ENCODE measurements around the gene GALNT18. TPM values are rescaled to one million over a fixed set of nuclear protein-coding genes. Genes with fewer than 3 reads are reported as not detected.

GALNT18 gene
- polyA plus RNA-seq, 6 donors from 2014 or later, result not detected

- DNase-seq, result no peak
- peaks cover 10 to 16% (median 16%) of the 10 kb centered on the region in 3 donors for H3K27me3 Mint-ChIP-seq
- no peaks in the 10 kb centered on the region for H3K36me3 Mint-ChIP-seq
- H3K4me3 Mint-ChIP-seq, result no peak overlapping the region
- ATAC-seq (ENCODE audit: low read depth in 2 of 2), result no peak
- no peaks in the 10 kb centered on the region for H3K4me1 Mint-ChIP-seq
- peaks cover 0 to 4% (median 0%) of the 10 kb centered on the region in 7 donors for H3K9me3 Mint-ChIP-seq
- no peak overlapping the region for H3K27ac Mint-ChIP-seq
Observed at GRCh38 chr11:11345099-11345498, 276.7 kb downstream of the GALNT18 start.

- Mint-ChIP-seq H3K9me3 (peaks cover 0 to 4% (median 0%) of the 10 kb centered on the region in 7 donors), H3K4me1 (no peaks in the 10 kb centered on the region), H3K27me3 (peaks cover 10 to 16% (median 15%) of the 10 kb centered on the region in 3 donors), H3K27ac (peak overlapping the region in 1 of 6 donors; percentile 17), H3K36me3 (no peaks in the 10 kb centered on the region), H3K4me3 (no peak overlapping the region)
- DNase-seq (no peak), ATAC-seq (ENCODE audit: low read depth in 2 of 2) (no peak)
Observed at GRCh38 chr11:11344045-11344444, 277.8 kb downstream of the GALNT18 start.

- ATAC-seq (ENCODE audit: low read depth in 2 of 2) (no peak), DNase-seq (no peak)
- no peaks in the 10 kb centered on the region for H3K4me1 Mint-ChIP-seq
- peaks cover 5 to 13% (median 10%) of the 10 kb centered on the region in 3 donors for H3K27me3 Mint-ChIP-seq
- peaks cover 0 to 6% (median 0%) of the 10 kb centered on the region in 7 donors for H3K9me3 Mint-ChIP-seq
- no peaks in the 10 kb centered on the region for H3K36me3 Mint-ChIP-seq
- no peak overlapping the region for H3K27ac Mint-ChIP-seq
- H3K4me3 Mint-ChIP-seq, result no peak overlapping the region
Observed at GRCh38 chr11:11338304-11338703, 283.5 kb downstream of the GALNT18 start.

GRCh38 chr11:11336664-11337063 lies 285.1 kb downstream of the GALNT18 start:
- Mint-ChIP-seq H3K4me3 (no peak overlapping the region), H3K9me3 (peaks cover 0 to 6% (median 0%) of the 10 kb centered on the region in 7 donors), H3K4me1 (no peaks in the 10 kb centered on the region), H3K27me3 (peaks cover 5 to 13% (median 10%) of the 10 kb centered on the region in 3 donors), H3K36me3 (no peaks in the 10 kb centered on the region), H3K27ac (no peak overlapping the region)
- DNase-seq (no peak), ATAC-seq (ENCODE audit: low read depth in 2 of 2) (no peak)

- H3K9me3 Mint-ChIP-seq, result peaks cover 0 to 6% (median 0%) of the 10 kb centered on the region in 7 donors
- no peak overlapping the region for H3K27ac Mint-ChIP-seq
- no peaks in the 10 kb centered on the region for H3K36me3 Mint-ChIP-seq
- no peaks in the 10 kb centered on the region for H3K4me1 Mint-ChIP-seq
- no peak for DNase-seq
- no peak for ATAC-seq (ENCODE audit: low read depth in 2 of 2)
- H3K27me3 Mint-ChIP-seq, result peaks cover 5 to 22% (median 13%) of the 10 kb centered on the region in 3 donors
- H3K4me3 Mint-ChIP-seq, result no peak overlapping the region
Observed at GRCh38 chr11:11335043-11335442, 286.8 kb downstream of the GALNT18 start.

GRCh38 chr11:11334607-11335006 lies 287.2 kb downstream of the GALNT18 start:
- peaks cover 0 to 6% (median 0%) of the 10 kb centered on the region in 7 donors for H3K9me3 Mint-ChIP-seq
- H3K36me3 Mint-ChIP-seq, result no peaks in the 10 kb centered on the region
- DNase-seq, result no peak
- H3K27me3 Mint-ChIP-seq, result peaks cover 5 to 23% (median 13%) of the 10 kb centered on the region in 3 donors
- ATAC-seq (ENCODE audit: low read depth in 2 of 2), result no peak
- H3K4me3 Mint-ChIP-seq, result no peak overlapping the region
- H3K4me1 Mint-ChIP-seq, result no peaks in the 10 kb centered on the region
- H3K27ac Mint-ChIP-seq, result no peak overlapping the region

GRCh38 chr11:11332141-11332710 lies 289.6 kb downstream of the GALNT18 start:
- DNase-seq (no peak), ATAC-seq (ENCODE audit: low read depth in 2 of 2) (no peak)
- no peaks in the 10 kb centered on the region for H3K36me3 Mint-ChIP-seq
- no peaks in the 10 kb centered on the region for H3K4me1 Mint-ChIP-seq
- no peak overlapping the region for H3K4me3 Mint-ChIP-seq
- no peak overlapping the region for H3K27ac Mint-ChIP-seq
- H3K27me3 Mint-ChIP-seq, result peaks cover 5 to 12% (median 5%) of the 10 kb centered on the region in 3 donors
- no peaks in the 10 kb centered on the region for H3K9me3 Mint-ChIP-seq

GRCh38 chr11:11329062-11329806 lies 292.6 kb downstream of the GALNT18 start:
- H3K36me3 Mint-ChIP-seq, result no peaks in the 10 kb centered on the region
- DNase-seq (no peak), ATAC-seq (ENCODE audit: low read depth in 2 of 2) (no peak)
- H3K9me3 Mint-ChIP-seq, result peaks cover 0 to 2% (median 0%) of the 10 kb centered on the region in 7 donors
- peaks cover 5 to 12% (median 5%) of the 10 kb centered on the region in 3 donors for H3K27me3 Mint-ChIP-seq
- no peak overlapping the region for H3K4me3 Mint-ChIP-seq
- no peaks in the 10 kb centered on the region for H3K4me1 Mint-ChIP-seq
- H3K27ac Mint-ChIP-seq, result peak overlapping the region in 1 of 6 donors; percentile 17

GRCh38 chr11:11324090-11324489 lies 297.7 kb downstream of the GALNT18 start:
- H3K27ac Mint-ChIP-seq, result no peak overlapping the region
- peaks cover 3 to 20% (median 11%) of the 10 kb centered on the region in 7 donors for H3K9me3 Mint-ChIP-seq
- no peaks in the 10 kb centered on the region for H3K36me3 Mint-ChIP-seq
- no peak for DNase-seq
- peaks cover 0 to 16% (median 0%) of the 10 kb centered on the region in 3 donors for H3K27me3 Mint-ChIP-seq
- H3K4me3 Mint-ChIP-seq, result no peak overlapping the region
- no peaks in the 10 kb centered on the region for H3K4me1 Mint-ChIP-seq
- ATAC-seq (ENCODE audit: low read depth in 2 of 2), result no peak

- no peak for ATAC-seq (ENCODE audit: low read depth in 2 of 2)
- H3K27ac Mint-ChIP-seq, result no peak overlapping the region
Observed at GRCh38 chr11:11322101-11322500, 299.7 kb downstream of the GALNT18 start.

GRCh38 chr11:11320825-11321224 lies 301.0 kb downstream of the GALNT18 start:
- ATAC-seq (ENCODE audit: low read depth in 2 of 2) (no peak), DNase-seq (no peak)
- Mint-ChIP-seq H3K4me1 (no peaks in the 10 kb centered on the region), H3K27me3 (peaks cover 0 to 22% (median 0%) of the 10 kb centered on the region in 3 donors), H3K27ac (peak overlapping the region in 1 of 6 donors; percentile 69), H3K9me3 (peaks cover 6 to 20% (median 11%) of the 10 kb centered on the region in 7 donors), H3K4me3 (no peak overlapping the region), H3K36me3 (no peaks in the 10 kb centered on the region)

More at GRCh38 chr11:11322101-11322500, 299.7 kb downstream of the GALNT18 start:
- H3K27me3 Mint-ChIP-seq, result peaks cover 0 to 22% (median 0%) of the 10 kb centered on the region in 3 donors
- peaks cover 6 to 20% (median 11%) of the 10 kb centered on the region in 7 donors for H3K9me3 Mint-ChIP-seq
- no peak overlapping the region for H3K4me3 Mint-ChIP-seq
- no peak for DNase-seq
- no peaks in the 10 kb centered on the region for H3K4me1 Mint-ChIP-seq
- no peaks in the 10 kb centered on the region for H3K36me3 Mint-ChIP-seq

- peak in 1 of 2 donors; percentile 38 for ATAC-seq (ENCODE audit: low read depth in 2 of 2)
Observed at GRCh38 chr11:11318961-11319360, 302.8 kb downstream of the GALNT18 start.

GRCh38 chr11:11318461-11318860 lies 303.3 kb downstream of the GALNT18 start:
- Mint-ChIP-seq H3K36me3 (no peaks in the 10 kb centered on the region), H3K4me1 (no peaks in the 10 kb centered on the region), H3K27me3 (peaks cover 0 to 17% (median 0%) of the 10 kb centered on the region in 3 donors), H3K9me3 (peaks cover 6 to 15% (median 6%) of the 10 kb centered on the region in 7 donors), H3K4me3 (no peak overlapping the region), H3K27ac (no peak overlapping the region)
- ATAC-seq (ENCODE audit: low read depth in 2 of 2) (no peak), DNase-seq (no peak)

More at GRCh38 chr11:11318961-11319360, 302.8 kb downstream of the GALNT18 start:
- no peak for DNase-seq
- Mint-ChIP-seq H3K4me3 (no peak overlapping the region), H3K27ac (peak overlapping the region in 1 of 6 donors; percentile 44), H3K36me3 (no peaks in the 10 kb centered on the region), H3K9me3 (peaks cover 6 to 20% (median 11%) of the 10 kb centered on the region in 7 donors), H3K4me1 (no peaks in the 10 kb centered on the region), H3K27me3 (peaks cover 0 to 17% (median 0%) of the 10 kb centered on the region in 3 donors)

All from naive B cell (primary cell).